Activated gamma-delta T cell (primary cell): ENCODE data around the gene S1PR1.
"Not testable (repeated sequence)": the region's sequence is repeated elsewhere in the genome, so short reads cannot be mapped to it uniquely, and the experiment has no call there.

Source experiments
- DNase-seq: peaks from one replicate; lab custom pipeline; 2025; lab: John Stamatoyannopoulos, UW

The S1PR1 gene

DNA sequence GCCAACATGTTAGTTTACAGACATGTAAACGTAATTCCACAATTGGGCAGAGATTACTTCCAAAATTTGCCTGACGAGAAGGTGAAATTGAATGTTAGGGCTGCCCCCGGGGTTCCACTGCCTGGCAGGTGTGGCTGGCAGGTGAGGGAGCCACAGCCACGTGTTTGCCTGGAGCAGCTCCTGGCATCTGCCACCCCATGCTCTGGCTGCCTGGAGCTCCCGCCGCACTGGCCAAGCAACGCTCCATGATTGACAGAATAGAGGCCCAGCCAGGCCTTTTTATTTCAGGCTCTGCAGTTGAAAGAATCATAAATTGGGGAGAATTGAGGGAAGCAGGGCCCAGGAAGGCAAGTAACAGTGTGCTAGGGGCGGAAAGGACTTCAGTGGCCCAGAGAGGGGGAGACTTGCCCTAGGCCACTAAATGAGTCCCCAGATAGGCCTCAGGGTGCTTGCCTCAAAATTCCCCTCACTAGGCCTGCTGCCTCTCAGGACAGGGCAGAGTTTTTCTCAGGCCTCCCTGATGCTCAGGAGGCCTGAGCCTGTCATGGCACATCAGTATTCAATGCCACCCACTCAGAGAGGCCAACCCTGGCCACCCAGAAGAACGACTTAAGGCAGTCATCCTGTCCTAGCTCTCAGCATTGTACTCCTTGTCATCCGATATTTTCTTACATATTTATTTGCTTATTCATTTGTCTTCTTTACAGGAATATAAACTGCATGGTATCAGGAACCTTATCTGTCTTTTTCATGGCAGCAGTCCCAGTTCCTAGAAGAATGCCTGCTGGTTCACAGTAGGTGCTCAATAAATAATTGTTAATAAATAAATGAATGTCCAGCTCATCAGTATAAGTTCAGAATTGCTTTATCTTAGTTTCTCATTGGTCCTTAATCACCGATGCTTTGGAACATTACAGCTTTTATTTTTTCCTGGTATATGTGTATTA, 16.6 kb upstream of the S1PR1 start:
- DNase-seq: no peak

DNA sequence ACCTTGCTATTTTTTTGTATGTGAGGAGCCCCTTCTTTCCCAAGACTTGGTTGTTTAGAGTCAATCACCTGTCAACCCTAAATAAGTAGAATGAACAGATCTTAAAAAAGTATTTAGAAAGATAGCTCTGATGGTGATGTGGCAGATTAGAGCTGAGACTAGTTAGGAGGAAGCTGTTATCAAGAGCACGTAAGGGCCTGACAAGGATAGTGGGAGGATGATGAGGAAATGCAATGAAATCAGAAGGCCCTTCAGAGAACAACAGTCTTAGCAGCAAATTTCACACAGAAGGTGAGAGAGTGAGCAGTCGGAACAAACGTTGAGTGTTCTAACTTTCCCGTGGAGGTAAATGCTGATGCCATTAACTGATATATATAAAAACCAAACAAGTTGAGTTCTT, 15.9 kb upstream of the S1PR1 start:
- no peak for DNase-seq

DNA sequence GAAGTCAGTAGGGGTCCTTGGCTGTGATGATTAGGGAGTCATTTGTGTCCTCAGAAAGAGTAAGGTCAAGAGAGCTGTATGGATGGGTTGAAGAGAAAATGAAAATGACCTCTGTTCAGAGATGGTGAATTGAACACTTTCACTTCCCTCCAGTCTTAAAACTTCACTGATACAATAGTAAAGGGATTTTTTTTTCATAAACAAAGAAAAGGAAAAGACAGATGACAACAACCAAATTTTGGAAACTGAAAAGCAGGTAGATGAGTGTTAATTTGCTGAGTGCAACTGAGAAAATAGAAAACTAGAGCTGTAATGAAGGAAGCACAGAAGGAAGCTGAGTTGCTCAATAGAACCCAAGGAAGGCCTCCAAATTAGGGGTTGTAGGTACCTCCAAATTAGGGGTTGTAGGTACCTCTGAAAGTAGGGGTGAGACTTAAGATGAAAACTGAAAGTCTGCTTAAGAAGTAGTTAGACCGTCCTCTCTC, 14.8 kb upstream of the S1PR1 start:
- no peak for DNase-seq

DNA sequence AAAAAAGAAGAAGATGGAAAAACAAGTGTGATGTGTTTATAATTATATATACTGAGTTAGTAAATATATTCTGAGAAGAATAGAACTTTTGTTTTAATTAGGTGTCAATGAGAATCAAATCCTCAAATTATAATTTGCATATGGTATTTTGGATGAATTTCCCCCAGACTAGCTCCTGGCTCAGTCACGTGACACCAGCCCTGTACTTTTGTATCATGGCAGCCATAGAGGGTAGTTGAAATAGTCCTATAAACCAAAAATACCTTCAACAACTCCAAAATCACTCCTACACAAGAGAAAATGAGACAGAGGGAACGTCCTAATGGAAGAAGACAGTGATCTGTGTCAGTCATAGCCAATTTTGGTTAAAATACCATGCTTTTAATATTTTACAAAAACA, 9.0 kb upstream of the S1PR1 start:
- DNase-seq: no peak

DNA sequence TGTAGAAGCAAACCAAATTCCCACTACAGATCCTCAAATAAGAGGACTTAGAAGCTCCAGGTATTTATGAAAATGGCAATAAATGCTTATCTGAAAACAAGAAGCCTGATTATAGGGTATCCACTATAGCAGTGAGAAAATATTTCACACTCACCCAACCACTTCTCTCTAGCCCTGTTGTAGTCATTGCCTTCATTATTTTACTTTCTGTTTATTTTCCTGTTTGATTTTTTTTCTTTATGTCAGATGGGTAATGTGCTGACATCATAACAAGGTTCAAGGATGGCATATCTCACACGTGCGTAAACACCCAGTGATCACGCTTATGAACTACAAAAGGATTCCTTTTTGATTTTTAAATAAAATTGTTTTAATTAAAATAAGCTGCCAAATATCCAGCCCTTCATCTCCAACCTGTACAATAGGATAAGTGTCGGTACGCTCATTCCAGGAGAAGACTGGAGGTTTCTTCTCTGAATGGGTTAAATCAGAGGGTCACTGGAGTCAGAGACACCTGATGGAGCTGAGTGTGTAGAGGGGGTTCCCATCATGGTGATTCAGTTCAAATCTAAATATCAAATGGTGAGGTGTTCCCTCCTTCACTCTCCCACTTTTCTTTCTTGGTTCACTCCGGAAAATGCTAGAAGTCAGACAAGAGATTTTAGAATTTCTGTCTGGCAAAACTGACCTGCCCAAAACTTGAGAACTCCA, 8.2 kb upstream of the S1PR1 start:
- no peak for DNase-seq

DNA sequence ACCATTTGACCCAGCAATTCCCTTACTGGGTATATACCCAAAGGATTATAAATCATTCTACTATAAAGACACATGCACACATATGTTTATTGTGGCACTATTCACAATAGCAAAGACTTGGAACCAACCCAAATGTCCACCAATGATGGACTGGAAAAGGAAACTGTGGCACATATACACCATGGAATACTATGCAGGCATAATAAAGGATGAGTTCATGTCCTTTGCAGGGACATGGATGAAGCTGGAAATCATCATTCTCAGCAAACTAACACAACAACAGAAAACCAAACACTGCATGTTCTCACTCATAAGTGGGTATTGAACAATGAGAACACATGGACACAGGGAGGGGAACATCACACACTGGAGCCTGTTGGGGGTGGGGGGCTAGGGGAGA, 4.6 kb upstream of the S1PR1 start:
- not testable (repeated sequence) for DNase-seq

DNA sequence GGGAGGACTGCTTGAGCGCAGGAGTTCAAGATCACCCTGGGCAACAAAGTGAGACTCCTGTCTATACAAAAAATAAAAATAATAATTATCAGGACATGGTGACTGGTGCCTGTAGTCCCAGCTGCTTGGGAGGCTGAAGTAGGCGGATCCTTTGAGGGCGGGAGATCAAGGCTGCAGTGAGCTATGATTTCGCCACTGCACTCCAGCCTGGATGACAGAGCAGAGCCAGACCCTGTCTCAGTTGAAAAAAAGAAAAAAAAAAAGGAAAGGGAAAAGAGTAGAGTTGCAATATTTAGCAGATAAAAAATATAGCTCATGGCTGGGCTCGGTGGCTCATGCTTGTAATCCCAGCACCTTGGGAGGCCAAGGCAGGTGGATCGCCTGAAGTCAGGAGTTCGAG, 3.3 kb upstream of the S1PR1 start:
- no peak for DNase-seq

DNA sequence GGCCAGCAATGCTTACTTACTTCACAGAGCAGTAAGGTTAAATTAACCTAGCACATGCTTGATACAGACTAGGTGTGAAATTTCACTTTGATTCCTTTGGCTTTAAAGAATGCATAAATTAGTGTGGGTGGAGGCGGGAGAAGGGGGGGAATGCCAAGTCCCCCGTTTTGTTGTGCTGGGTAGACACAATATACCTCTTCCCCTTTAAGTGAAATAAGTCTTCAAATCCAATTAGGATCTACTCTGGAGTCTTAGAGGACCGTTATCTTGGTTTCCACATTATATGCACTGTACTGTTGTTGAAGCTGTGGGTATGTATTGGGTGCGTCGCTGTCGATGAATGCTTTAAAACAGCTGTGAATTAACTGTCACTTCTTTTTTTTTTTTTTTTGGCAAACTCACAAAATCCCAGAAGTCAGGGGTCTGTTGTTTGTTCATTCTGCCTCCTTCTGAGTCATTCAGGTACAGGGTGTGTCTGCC, 1.6 kb upstream of the S1PR1 start:
- no peak for DNase-seq

DNA sequence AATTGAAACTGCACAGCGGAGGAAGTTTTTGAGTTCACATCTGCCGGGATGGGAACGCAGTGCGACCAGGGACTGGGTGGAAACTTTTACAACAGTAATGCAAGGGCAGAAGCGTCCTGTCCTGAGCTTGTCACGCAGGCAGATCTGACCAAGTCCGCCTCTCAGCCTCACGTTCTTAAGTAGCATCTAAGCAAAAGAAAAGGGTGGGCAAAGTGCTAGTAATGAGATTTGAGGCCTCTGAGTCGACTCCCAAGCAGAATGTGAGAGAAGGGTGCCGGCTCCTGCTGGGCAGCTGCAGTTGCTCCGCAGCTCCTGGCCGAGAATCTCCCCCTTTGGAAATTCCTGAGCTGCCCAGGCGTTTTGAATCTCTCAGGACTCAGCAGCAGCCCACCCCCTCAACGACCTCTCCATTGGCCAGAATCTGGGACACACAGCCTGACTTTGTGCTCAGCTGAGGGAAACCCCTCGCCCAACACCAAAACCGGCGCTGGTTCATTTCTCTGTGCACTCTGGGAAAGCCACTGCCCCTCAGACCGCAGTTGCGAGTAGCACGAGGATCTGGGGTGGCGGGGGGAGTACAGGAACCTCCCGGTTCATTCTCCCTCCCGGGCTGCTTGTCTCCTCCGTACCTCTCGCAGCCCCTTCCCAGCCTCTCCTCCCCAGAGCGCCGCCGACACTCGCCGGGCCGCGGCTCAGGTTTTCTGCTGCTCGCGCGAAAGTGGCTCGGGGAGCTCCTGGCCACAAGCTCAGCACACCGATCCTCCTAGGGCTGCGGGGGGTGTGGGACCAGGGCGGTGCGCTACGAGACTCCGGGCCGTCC, 913 bp upstream of the S1PR1 start:
- peak; percentile 32 for DNase-seq

DNA sequence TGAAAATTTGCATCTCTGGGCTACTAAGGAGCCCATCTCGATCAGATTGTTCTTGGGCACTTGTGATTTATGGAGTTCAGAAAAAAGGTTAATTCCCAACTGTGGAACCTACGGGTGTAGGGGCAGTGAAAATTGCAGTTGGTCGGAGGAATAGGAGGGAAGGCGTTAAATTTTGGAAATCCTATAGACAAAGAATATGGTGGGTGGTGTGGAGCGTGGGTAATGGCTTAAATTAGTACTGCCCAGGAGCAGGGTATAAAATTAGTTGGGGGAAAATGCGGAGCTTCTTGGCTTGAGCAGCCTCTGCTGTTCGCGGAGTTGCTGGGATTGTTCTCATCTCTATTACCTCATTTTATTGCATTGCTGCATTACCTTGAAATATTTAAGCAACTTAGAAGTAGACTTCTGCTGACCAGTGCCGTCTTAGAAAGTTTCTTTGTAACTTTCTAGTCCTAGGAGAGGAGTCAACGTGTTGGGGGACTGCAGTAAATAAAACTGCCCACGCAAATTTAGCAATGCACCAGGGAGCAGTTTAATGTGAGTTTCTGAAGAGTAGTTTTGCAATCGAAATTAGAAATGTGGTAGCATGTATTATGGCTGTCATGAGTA, 514 bp downstream of the S1PR1 start:
- no peak for DNase-seq

DNA sequence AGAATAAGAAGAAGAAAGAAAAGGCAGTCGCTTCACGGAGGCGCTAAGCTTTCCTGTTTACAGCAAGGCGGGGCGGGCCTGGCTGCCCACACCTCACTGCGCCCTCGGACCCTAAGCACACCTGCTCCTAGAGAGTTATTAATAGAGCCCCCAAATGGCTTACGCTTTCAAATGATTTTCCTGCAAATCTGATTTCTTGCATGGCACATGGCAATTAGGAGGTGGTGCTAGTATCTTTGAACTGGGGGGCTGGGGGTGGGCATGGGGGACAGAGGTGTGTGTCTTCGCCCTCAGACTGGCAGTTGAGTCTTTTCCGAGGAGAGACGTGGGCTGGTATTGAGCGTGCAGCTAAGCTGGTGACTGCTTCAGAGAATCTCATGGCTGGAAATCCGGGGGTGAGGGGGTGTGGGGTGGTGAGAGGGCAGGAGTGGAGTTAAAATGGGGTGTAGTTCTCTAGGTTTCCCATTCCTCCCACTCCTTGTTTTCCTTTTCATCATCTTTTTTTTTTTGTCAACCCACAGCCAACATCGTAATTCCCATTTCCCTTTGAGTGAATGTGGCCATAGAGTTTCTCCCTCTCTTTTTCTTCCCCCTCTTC, 1.3 kb downstream of the S1PR1 start:
- no peak for DNase-seq

DNA sequence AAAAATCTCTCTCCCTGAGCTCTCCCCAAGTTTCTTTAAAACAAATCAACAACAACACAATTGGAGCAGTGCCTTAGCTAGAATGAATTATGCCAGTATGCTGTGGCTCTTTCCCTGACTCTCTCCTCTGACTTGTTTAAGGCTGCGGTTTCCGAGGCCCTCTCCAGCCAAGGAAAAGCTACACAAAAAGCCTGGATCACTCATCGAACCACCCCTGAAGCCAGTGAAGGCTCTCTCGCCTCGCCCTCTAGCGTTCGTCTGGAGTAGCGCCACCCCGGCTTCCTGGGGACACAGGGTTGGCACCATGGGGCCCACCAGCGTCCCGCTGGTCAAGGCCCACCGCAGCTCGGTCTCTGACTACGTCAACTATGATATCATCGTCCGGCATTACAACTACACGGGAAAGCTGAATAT, 1.9 kb downstream of the S1PR1 start:
- DNase-seq: peak; percentile 50

DNA sequence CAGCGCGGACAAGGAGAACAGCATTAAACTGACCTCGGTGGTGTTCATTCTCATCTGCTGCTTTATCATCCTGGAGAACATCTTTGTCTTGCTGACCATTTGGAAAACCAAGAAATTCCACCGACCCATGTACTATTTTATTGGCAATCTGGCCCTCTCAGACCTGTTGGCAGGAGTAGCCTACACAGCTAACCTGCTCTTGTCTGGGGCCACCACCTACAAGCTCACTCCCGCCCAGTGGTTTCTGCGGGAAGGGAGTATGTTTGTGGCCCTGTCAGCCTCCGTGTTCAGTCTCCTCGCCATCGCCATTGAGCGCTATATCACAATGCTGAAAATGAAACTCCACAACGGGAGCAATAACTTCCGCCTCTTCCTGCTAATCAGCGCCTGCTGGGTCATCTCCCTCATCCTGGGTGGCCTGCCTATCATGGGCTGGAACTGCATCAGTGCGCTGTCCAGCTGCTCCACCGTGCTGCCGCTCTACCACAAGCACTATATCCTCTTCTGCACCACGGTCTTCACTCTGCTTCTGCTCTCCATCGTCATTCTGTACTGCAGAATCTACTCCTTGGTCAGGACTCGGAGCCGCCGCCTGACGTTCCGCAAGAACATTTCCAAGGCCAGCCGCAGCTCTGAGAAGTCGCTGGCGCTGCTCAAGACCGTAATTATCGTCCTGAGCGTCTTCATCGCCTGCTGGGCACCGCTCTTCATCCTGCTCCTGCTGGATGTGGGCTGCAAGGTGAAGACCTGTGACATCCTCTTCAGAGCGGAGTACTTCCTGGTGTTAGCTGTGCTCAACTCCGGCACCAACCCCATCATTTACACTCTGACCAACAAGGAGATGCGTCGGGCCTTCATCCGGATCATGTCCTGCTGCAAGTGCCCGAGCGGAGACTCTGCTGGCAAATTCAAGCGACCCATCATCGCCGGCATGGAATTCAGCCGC, 2.5 kb downstream of the S1PR1 start:
- no peak for DNase-seq

DNA sequence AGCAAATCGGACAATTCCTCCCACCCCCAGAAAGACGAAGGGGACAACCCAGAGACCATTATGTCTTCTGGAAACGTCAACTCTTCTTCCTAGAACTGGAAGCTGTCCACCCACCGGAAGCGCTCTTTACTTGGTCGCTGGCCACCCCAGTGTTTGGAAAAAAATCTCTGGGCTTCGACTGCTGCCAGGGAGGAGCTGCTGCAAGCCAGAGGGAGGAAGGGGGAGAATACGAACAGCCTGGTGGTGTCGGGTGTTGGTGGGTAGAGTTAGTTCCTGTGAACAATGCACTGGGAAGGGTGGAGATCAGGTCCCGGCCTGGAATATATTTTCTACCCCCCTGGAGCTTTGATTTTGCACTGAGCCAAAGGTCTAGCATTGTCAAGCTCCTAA, 3.2 kb downstream of the S1PR1 start:
- no peak for DNase-seq

DNA sequence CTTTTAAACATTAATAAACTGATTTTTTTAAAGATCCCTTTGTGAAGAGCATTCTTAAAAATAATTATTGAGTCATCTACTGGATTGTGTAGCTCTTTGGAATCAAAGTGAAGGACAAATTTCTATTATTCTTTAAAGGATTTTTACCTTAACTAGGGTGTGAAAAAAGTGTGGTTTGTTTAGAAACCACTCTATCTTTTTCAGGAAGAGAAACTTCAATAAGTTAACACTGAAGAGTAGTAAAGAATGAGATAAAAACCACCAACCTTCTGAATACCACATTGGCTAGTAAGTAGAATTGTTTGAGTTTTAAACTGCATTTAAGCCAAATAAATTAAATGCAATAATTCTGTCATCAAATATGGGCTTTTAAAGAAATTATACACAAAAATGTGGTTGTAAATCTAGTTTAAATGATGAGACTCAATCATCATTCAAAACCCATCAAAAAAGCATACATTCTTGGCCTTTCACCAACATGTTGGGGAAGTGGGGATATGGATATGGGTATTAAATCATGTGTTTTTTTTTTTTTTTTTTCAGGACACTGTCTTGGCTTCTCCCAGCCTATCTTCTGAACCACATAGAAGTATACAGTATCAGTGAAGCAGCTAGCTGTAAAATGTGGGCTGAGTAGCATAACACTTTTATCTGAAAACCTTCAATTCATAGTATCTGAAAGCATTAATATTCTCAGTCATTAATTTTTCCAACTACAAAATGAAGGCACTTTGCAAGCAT, 4.8 kb downstream of the S1PR1 start:
- no peak for DNase-seq

DNA sequence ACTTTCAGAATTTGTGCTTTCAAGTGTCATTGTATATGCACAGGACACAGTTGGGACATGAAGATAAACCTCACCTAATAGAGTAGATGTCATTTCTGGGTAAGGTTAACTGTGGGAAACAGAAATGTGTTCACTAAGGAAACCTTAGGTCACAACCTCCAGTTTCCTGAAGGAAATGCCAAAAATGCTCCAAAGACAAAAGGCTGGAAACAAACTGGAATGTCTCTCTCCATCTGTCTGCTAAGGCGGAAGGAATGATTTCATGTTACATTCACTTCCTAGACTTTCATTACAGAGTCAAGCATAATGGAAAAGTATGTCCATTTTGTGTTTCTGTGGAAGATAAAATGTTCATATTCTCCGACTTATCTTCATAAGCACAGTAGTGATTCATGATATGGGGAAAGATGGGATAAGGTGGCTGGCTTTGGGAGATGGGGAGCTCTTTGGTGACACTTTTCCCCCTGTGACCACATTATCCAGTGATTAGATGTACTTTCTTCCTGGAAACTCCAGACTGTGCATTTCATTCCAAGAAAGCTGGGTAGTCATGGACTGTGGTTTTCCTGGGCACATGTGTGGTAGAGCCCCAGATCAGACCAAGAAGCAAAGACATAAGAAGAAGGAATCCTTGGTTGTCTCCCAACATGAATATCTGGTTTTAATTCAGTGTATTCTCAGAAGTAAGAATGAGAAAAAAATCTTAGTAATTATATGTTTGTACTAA, 5.7 kb downstream of the S1PR1 start:
- no peak for DNase-seq

DNA sequence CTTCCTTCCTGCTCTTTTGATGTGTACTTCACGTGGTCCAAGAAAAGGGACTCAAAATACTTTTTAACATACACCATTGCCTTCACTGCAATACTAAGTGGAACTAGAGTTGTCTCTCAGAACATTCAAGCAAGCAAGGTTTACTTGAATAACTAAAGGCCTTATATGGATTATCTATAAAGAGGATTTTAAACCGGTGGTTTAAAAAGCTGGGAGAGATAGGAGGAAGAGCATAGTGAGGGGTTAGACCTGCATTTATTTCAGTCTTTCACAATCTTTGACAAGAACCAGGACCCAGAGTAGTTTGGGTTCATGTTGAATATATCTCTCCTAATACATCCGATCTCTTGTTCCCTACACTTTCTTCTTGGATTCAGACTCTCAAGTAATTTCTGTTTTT, 6.9 kb downstream of the S1PR1 start:
- DNase-seq: no peak

DNA sequence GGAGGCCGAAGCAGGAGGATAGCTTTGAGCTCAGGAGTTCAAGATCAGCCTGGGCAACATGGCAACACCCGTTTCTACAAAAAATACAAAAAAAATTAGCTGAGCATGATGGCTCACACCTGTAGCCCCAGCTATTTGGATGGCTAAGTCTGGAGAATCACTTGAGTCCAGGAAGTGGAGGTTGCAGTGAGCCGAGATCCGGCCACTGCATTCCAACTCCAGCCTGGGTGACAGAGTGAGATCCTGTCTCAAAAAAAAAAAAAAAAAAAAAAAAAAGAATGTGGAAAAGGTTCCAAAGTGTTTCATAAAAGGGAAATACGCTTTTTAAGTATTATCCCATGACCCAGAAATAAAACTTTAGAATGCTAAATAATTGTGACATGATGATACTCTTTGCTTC, 8.0 kb downstream of the S1PR1 start:
- DNase-seq: no peak
